Kidney epithelial cell (primary cell): ENCODE data around the gene INSR. TPM values are rescaled to one million over a fixed set of nuclear protein-coding genes. Genes with fewer than 3 reads are reported as not detected.
"Not testable (repeated sequence)": the region's sequence is repeated elsewhere in the genome, so short reads cannot be mapped to it uniquely, and the experiment has no call there.

Source experiments
- DNase-seq: peaks from one replicate; pipeline ENCODE4 v3.0.0-alpha.2; 2010; ENCODE audit warnings: low read depth
- H3K27me3 ChIP-seq: 2 replicates; pipeline ENCODE4 v1.6.0; 2011; ENCODE audit warnings: low read length; ENCODE audit not compliant: control insufficient read depth, insufficient read depth
- H3K36me3 ChIP-seq: 2 replicates; pipeline ENCODE4 v1.5.1; 2011; ENCODE audit warnings: low read length; ENCODE audit not compliant: control insufficient read depth, insufficient read depth
- H3K4me3 ChIP-seq: 2 replicates; pipeline ENCODE4 v1.5.1; 2011; ENCODE audit warnings: low read depth, mild to moderate bottlenecking, control low read depth, low read length
- total RNA-seq: library from RNA; depleted of rRNA; stranded (reverse); fragments of >200 nt; gene quantifications from 2 replicates; pipeline ENCODE4 v1.2.3, GENCODE V29; 2015
- TF ChIP-seq, protein P1 (sequence below): IDR thresholded peaks from 2 replicates; pipeline ENCODE4 v1.5.1; 2011; ENCODE audit warnings: mild to moderate bottlenecking, moderate library complexity, low read length, control low read depth, inconsistent platforms; ENCODE audit not compliant: insufficient read depth, poor library complexity, severe bottlenecking

The INSR gene
- total RNA-seq, 1 donor from 2014 or later = 15.5 TPM

DNA sequence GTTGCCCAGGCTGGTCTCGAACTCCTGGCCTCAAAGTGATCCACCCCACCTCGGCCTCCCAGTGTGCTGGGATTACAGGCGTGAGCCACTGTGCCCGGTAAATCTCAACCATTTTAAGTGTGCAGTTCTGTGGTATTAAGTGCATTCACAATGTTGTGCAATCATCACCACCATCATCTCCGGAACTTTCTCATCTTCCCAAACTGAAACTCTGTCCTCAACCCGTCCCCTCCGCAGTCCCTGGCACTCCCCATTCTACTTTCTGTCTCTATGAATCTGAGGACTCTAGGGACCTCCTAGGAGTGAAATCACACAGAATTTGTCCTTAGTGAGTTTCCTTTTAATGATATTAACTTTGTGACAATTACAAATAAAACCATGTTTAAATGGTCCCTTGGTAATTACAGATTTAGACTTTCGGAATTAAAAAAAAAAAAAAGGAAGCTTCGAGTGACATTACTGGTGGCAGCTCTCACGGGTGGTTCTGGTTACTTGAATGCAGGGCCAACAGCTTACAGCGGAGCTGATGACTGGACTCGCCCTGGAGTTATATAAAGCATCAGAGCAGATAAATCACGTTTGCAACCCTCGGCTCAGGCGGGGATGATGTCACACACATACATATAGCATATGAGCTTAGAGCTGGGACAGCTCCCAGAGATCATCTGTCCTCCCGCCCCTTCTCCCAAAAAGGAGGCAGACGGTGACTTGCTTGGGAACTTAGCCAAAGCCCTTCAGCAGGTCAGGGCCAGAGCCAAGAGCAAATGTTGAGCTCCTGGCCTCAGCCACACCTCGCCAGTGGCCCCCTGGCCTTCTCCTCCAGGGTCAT lies 134.9 kb downstream of the INSR start:
- Histone ChIP-seq H3K4me3 (no peak overlapping the region), H3K27me3 (no peaks in the 10 kb centered on the region), H3K36me3 (no peaks in the 10 kb centered on the region)
- TF ChIP-seq, protein P1, sequence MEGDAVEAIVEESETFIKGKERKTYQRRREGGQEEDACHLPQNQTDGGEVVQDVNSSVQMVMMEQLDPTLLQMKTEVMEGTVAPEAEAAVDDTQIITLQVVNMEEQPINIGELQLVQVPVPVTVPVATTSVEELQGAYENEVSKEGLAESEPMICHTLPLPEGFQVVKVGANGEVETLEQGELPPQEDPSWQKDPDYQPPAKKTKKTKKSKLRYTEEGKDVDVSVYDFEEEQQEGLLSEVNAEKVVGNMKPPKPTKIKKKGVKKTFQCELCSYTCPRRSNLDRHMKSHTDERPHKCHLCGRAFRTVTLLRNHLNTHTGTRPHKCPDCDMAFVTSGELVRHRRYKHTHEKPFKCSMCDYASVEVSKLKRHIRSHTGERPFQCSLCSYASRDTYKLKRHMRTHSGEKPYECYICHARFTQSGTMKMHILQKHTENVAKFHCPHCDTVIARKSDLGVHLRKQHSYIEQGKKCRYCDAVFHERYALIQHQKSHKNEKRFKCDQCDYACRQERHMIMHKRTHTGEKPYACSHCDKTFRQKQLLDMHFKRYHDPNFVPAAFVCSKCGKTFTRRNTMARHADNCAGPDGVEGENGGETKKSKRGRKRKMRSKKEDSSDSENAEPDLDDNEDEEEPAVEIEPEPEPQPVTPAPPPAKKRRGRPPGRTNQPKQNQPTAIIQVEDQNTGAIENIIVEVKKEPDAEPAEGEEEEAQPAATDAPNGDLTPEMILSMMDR = no peak
- DNase-seq = no peak

DNA sequence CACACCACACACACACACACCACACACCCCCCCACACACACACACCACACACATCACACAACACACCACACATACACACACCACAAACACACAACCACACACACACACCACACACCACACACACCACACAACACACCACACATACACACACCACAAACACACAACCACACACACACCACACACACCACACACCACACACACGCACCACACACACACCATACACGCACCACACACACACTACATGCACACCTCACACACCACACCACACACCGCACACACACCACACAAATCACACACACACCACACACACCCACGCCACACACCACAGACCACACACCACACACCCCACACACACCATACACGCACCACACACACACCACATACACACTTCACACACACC lies 141.2 kb downstream of the INSR start:
- Histone ChIP-seq H3K36me3 (no peaks in the 10 kb centered on the region), H3K4me3 (no peak overlapping the region), H3K27me3 (no peaks in the 10 kb centered on the region)
- DNase-seq = no peak
- TF ChIP-seq, protein P1 = no peak

DNA sequence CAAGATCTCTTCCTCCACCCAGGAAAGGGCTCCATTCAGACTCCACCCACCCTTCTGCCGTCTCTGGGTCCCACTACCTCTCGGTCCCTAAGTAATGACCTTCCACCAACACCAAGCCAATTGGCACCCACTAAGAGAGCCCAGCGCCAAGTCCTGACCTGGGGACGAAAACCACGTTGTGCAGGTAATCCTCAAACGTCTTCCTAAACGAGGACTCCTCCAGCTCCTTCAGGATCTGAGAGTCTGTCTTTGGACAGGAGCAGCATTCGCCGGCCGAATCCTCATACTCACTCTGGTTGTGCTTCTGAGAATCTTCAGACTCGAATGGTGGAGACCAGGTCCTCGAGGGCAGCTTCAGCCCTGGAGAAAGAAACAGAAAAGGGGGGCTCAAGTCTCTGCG lies 141.6 kb downstream of the INSR start:
- Histone ChIP-seq H3K27me3 (no peaks in the 10 kb centered on the region), H3K4me3 (no peak overlapping the region), H3K36me3 (no peaks in the 10 kb centered on the region)
- no peak for DNase-seq
- TF ChIP-seq, protein P1 = no peak

DNA sequence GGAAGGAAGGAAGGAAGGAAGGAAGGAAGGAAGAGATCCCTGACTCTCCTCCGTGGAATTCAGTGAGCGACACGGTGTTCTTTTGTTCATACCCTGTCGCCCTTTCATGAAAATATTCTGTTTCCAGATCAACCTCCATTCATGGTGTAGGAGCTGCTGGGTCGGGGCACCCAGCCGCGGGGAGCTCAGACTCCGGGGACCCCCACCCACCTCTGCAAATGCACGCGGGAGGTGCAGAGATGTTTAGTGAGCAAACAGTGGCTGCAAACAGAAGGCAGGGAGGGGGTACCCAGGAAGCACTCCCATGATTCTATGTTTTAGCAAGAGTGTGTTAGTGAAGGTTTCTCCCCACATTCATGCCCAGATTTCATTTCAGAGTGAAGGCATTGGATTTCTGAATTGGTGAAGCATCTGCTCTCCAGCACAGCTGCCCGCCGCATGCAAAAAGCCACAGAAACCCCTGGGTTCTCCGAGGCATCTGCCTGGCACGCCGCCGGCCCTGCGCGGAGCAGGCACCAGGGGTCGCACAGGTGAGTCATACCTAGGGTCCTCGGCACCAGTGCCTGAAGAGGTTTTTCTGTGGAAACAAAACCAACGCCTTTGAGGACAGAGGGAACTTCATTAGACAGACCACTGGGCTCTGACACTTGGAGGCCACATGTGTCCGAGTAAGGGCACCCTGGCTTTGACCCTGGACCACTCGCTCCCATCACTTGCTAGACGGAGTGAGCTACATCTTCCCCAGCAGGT lies 144.1 kb downstream of the INSR start:
- H3K27me3 ChIP-seq = no peaks in the 10 kb centered on the region
- TF ChIP-seq, protein P1 = no peak
- no peak overlapping the region for H3K4me3 ChIP-seq
- no peaks in the 10 kb centered on the region for H3K36me3 ChIP-seq
- no peak for DNase-seq

DNA sequence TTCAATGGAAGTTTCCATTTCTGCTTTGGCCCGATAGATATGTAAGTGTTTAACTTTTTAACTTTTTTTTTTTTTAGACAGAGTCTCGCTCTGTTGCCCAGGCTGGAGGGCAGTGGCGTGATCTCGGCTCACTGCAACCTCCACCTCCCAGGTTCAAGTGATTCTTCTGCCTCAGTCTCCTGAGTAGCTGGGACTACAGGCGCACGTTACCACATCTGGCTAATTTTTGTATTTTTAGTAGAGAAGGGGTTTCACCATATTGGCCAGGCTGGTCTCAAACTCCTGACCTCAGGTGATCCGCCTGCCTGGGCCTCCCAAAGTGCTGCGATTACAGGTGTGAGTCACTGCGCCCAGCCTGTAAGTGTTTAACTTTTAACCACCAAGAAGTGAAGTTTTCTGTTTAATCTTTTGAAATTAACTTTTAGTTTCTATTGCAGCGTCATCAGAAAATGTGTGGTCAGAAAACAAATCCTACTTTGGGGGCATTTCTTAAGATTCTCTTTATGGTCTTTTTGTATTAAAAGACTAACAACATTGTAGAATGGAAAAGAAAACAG lies 147.0 kb downstream of the INSR start:
- not testable (repeated sequence) for DNase-seq, H3K36me3 ChIP-seq

DNA sequence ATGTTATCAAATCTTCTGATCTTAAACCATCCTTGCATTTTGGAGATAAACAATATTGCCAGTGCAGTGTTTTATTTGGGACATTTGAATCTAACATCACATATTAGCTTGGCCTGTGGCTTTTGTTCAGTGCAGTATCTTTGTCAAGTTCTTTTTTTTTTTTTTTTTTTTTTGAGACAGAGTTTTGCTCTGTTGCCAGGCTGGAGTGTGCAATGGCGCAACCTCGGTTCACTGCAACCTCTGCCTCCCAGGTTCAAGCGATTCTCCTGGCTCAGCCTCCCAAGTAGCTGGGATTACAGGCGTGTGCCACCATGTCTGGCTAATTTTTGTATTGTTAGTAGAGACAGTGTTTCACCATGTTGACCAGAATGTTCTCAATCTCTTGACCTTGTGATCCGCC lies 148.1 kb downstream of the INSR start:
- not testable (repeated sequence) for DNase-seq, H3K36me3 ChIP-seq, H3K4me3 ChIP-seq, H3K27me3 ChIP-seq

More for the DNA sequence above, 147.0 kb downstream of the INSR start:
- H3K4me3 ChIP-seq, H3K27me3 ChIP-seq: not testable (repeated sequence)
